Neural progenitor cell (in vitro differentiated cells): Measurements from ENCODE around the gene TFF2. TPM values are rescaled to one million over a fixed set of nuclear protein-coding genes. Genes with fewer than 3 reads are reported as not detected.

Experiments
- DNase-seq: peaks from one replicate; pipeline ENCODE4 v3.0.0-alpha.2; 2016; ENCODE audit warnings: low spot score
- H2AFZ ChIP-seq: fragments of 200-600 bp; sonication (generic); replicated peaks from 2 replicates; pipeline ENCODE4 v1.6.1; 2016; ENCODE audit warnings: antibody characterized with exemption
- H3F3A ChIP-seq: fragments of 200-600 bp; sonication (generic); 2 replicates; pipeline ENCODE4 v1.6.1; 2016; ENCODE audit warnings: antibody characterized with exemption, low read depth
- H3K27ac ChIP-seq: fragments of 200-600 bp; sonication (generic); 2 replicates; pipeline ENCODE4 v1.5.1; 2016; ENCODE audit warnings: mild to moderate bottlenecking
- H3K27me3 ChIP-seq: fragments of 200-600 bp; sonication (generic); 2 replicates; pipeline ENCODE4 v1.6.1; 2016; ENCODE audit warnings: mild to moderate bottlenecking, moderate library complexity
- H3K36me3 ChIP-seq: fragments of 200-600 bp; sonication (generic); 2 replicates; pipeline ENCODE4 v1.5.1; 2016
- H3K4me1 ChIP-seq: fragments of 200-600 bp; sonication (generic); 2 replicates; pipeline ENCODE4 v1.6.1; 2016; ENCODE audit warnings: mixed run types
- H3K4me2 ChIP-seq: fragments of 200-600 bp; sonication (generic); 2 replicates; pipeline ENCODE4 v1.6.1; 2016
- H3K4me3 ChIP-seq: fragments of 200-600 bp; sonication (generic); 2 replicates; pipeline ENCODE4 v1.5.1; 2016
- H3K79me2 ChIP-seq: fragments of 200-600 bp; sonication (generic); 2 replicates; pipeline ENCODE4 v1.6.1; 2016; ENCODE audit warnings: low read depth
- H3K9ac ChIP-seq: fragments of 200-600 bp; sonication (generic); 2 replicates; pipeline ENCODE4 v1.6.1; 2016
- H3K9me3 ChIP-seq: fragments of 200-600 bp; sonication (generic); 2 replicates; pipeline ENCODE4 v1.5.1; 2016; ENCODE audit warnings: low read depth
- H4K20me1 ChIP-seq: fragments of 200-600 bp; sonication (generic); 2 replicates; pipeline ENCODE4 v1.6.1; 2016; ENCODE audit warnings: low read depth
- H3K27ac Mint-ChIP-seq: 3 replicates; pipeline ENCODE4 v1.8.0; 2021; ENCODE audit warnings: mixed read lengths
- H3K27me3 Mint-ChIP-seq: 2 replicates; pipeline ENCODE4 v1.8.0; 2022; ENCODE audit warnings: low read depth, mild to moderate bottlenecking, inconsistent platforms, moderate library complexity, mixed read lengths; ENCODE audit not compliant: insufficient read depth
- H3K36me3 Mint-ChIP-seq: 3 replicates; pipeline ENCODE4 v1.8.0; 2021; ENCODE audit warnings: mixed read lengths
- H3K4me1 Mint-ChIP-seq: 3 replicates; pipeline ENCODE4 v1.8.0; 2021; ENCODE audit warnings: mixed read lengths
- H3K4me3 Mint-ChIP-seq: 3 replicates; pipeline ENCODE4 v1.8.0; 2021; ENCODE audit warnings: mild to moderate bottlenecking, moderate library complexity, mixed read lengths
- H3K9me3 Mint-ChIP-seq: 3 replicates; pipeline ENCODE4 v1.8.0; 2020; ENCODE audit warnings: mixed read lengths
- CTCF ChIP-seq: fragments of 200-600 bp; sonication (generic); IDR thresholded peaks from 2 replicates; pipeline ENCODE4 v1.5.1; 2017; ENCODE audit warnings: antibody characterized with exemption, mild to moderate bottlenecking
- EZH2 ChIP-seq: fragments of 200-600 bp; sonication (generic); IDR thresholded peaks from 2 replicates; pipeline ENCODE4 v1.6.1; 2017; ENCODE audit warnings: antibody characterized with exemption, mild to moderate bottlenecking, moderate library complexity
- EZH2phosphoT487 ChIP-seq: fragments of 200-600 bp; sonication (generic); IDR thresholded peaks from 2 replicates; pipeline ENCODE4 v1.6.1; 2017; ENCODE audit warnings: antibody characterized with exemption
- total RNA-seq: library from RNA; depleted of rRNA; stranded (reverse); fragments of >200 nt; gene quantifications from 2 replicates; pipeline ENCODE4 v1.2.3, GENCODE V29; 2015; ENCODE audit warnings: low replicate concordance

The TFF2 gene
- total RNA-seq, 1 donor from 2014 or later, result not detected

- no peaks in the 10 kb centered on the region for H3K4me1 ChIP-seq
- no peaks in the 10 kb centered on the region for H3K27me3 ChIP-seq
- no peak overlapping the region for H3K4me2 ChIP-seq
- H3K9me3 ChIP-seq, result no peaks in the 10 kb centered on the region
- H3K27ac Mint-ChIP-seq, result no peak overlapping the region
- H3K4me3 Mint-ChIP-seq, result no peak overlapping the region
- DNase-seq, result no peak
- no peaks in the 10 kb centered on the region for H3K79me2 ChIP-seq
- peaks cover 6% of the 10 kb centered on the region for H3K9me3 Mint-ChIP-seq
- H2AFZ ChIP-seq, result no peak overlapping the region
- H4K20me1 ChIP-seq, result no peaks in the 10 kb centered on the region
- no peak overlapping the region for H3K4me3 ChIP-seq
- no peak overlapping the region for H3K27ac ChIP-seq
- TF ChIP-seq CTCF, result no peak
- no peaks in the 10 kb centered on the region for H3K36me3 Mint-ChIP-seq
- no peaks in the 10 kb centered on the region for H3K36me3 ChIP-seq
- peaks cover 6% of the 10 kb centered on the region for H3K4me1 Mint-ChIP-seq
- no peaks in the 10 kb centered on the region for H3F3A ChIP-seq
- H3K9ac ChIP-seq, result no peak overlapping the region
- H3K27me3 Mint-ChIP-seq, result peaks cover 4% of the 10 kb centered on the region
These were observed 32.1 kb upstream of the TFF2 start for GRCh38 chr21:42382915-42383314.

- no peaks in the 10 kb centered on the region for H3K4me1 ChIP-seq
- H4K20me1 ChIP-seq, result no peaks in the 10 kb centered on the region
- DNase-seq, result peak; percentile 67
- H3K9ac ChIP-seq, result no peak overlapping the region
- H3K9me3 Mint-ChIP-seq, result peaks cover 4% of the 10 kb centered on the region
- peaks cover 5% of the 10 kb centered on the region for H3K27me3 Mint-ChIP-seq
- H3K27ac Mint-ChIP-seq, result no peak overlapping the region
- H3K9me3 ChIP-seq, result no peaks in the 10 kb centered on the region
- no peak overlapping the region for H3K4me3 ChIP-seq
- no peaks in the 10 kb centered on the region for H3K36me3 Mint-ChIP-seq
- H3K27ac ChIP-seq, result no peak overlapping the region
- no peaks in the 10 kb centered on the region for H3F3A ChIP-seq
- peak; percentile 69 for TF ChIP-seq CTCF
- TF ChIP-seq EZH2, result no peak
- H3K4me2 ChIP-seq, result no peak overlapping the region
- no peak overlapping the region for H3K4me3 Mint-ChIP-seq
- H3K27me3 ChIP-seq, result no peaks in the 10 kb centered on the region
- H2AFZ ChIP-seq, result no peak overlapping the region
- no peaks in the 10 kb centered on the region for H3K79me2 ChIP-seq
- H3K4me1 Mint-ChIP-seq, result no peaks in the 10 kb centered on the region
- H3K36me3 ChIP-seq, result no peaks in the 10 kb centered on the region
These were observed 30.7 kb upstream of the TFF2 start for GRCh38 chr21:42381347-42381984.

GRCh38 chr21:42379426-42380215 is 28.8 kb upstream of the TFF2 start:
- Histone ChIP-seq H4K20me1 (no peaks in the 10 kb centered on the region), H3K27me3 (no peaks in the 10 kb centered on the region), H3K9me3 (no peaks in the 10 kb centered on the region), H3K4me3 (no peak overlapping the region), H3K27ac (no peak overlapping the region), H3K36me3 (no peaks in the 10 kb centered on the region), H2AFZ (no peak overlapping the region), H3K9ac (no peak overlapping the region), H3K4me1 (peaks cover 8% of the 10 kb centered on the region), H3K79me2 (no peaks in the 10 kb centered on the region), H3K4me2 (no peak overlapping the region), H3F3A (no peaks in the 10 kb centered on the region)
- DNase-seq, result no peak
- Mint-ChIP-seq H3K27me3 (peaks cover 8% of the 10 kb centered on the region), H3K36me3 (no peaks in the 10 kb centered on the region), H3K4me1 (peaks cover 3% of the 10 kb centered on the region), H3K27ac (no peak overlapping the region), H3K4me3 (no peak overlapping the region), H3K9me3 (peaks cover 4% of the 10 kb centered on the region)
- no peak for TF ChIP-seq EZH2
- TF ChIP-seq EZH2phosphoT487, result no peak
- no peak for TF ChIP-seq CTCF
